ENCODE results near the gene SLC25A40.
"Not testable (repeated sequence)": the region's sequence is repeated elsewhere in the genome, so short reads cannot be mapped to it uniquely, and the experiment has no call there.

The SLC25A40 gene

GRCh38 chr7:87918740-87919139, 42.6 kb upstream of the SLC25A40 start:
- ATAC-seq, result no peak
- TF ChIP-seq ESRRG (CRISPR knock-in tag; IDR thresholded peaks at IDR 0.05) (no peak), GLIS3 (CRISPR knock-in tag; IDR thresholded peaks at IDR 0.05) (no peak), TOX (CRISPR knock-in tag; IDR thresholded peaks at IDR 0.05; ENCODE audit: borderline replicate concordance) (no peak), CSRNP3 (CRISPR knock-in tag; IDR thresholded peaks at IDR 0.05) (no peak), RARB (CRISPR knock-in tag; IDR thresholded peaks at IDR 0.05) (no peak), ZNF70 (CRISPR knock-in tag; IDR thresholded peaks at IDR 0.05) (no peak), TCF4 (CRISPR knock-in tag; IDR thresholded peaks at IDR 0.05; ENCODE audit: borderline replicate concordance) (no peak), ZFP3 (CRISPR knock-in tag; IDR thresholded peaks at IDR 0.05) (no peak), ZNF565 (CRISPR knock-in tag; conservative IDR thresholded peaks at IDR 0.05; ENCODE audit: low read depth) (no peak), SNAI2 (CRISPR knock-in tag; IDR thresholded peaks at IDR 0.05) (no peak)

GRCh38 chr7:87912121-87912520, 36.0 kb upstream of the SLC25A40 start:
- no peak for ATAC-seq
- TF ChIP-seq PPARA (CRISPR knock-in tag; IDR thresholded peaks at IDR 0.05; ENCODE audit: borderline replicate concordance) (no peak), CSDC2 (CRISPR knock-in tag; IDR thresholded peaks at IDR 0.05) (no peak), PATZ1 (CRISPR knock-in tag; IDR thresholded peaks at IDR 0.05; ENCODE audit: borderline replicate concordance) (no peak), ZFP30 (CRISPR knock-in tag; IDR thresholded peaks at IDR 0.05) (no peak), ZNF70 (CRISPR knock-in tag; IDR thresholded peaks at IDR 0.05) (no peak), BACH2 (CRISPR knock-in tag; IDR thresholded peaks at IDR 0.05; ENCODE audit: borderline replicate concordance) (no peak), SNAI2 (CRISPR knock-in tag; IDR thresholded peaks at IDR 0.05) (no peak), TSHZ2 (CRISPR knock-in tag; IDR thresholded peaks at IDR 0.05) (no peak), RARB (CRISPR knock-in tag; IDR thresholded peaks at IDR 0.05) (no peak), ZC3H10 (CRISPR knock-in tag; IDR thresholded peaks at IDR 0.05) (no peak), ZNF565 (CRISPR knock-in tag; conservative IDR thresholded peaks at IDR 0.05; ENCODE audit: low read depth) (no peak), TCF4 (CRISPR knock-in tag; IDR thresholded peaks at IDR 0.05; ENCODE audit: borderline replicate concordance) (no peak), ZFP3 (CRISPR knock-in tag; IDR thresholded peaks at IDR 0.05) (no peak)

GRCh38 chr7:87908814-87909213, 32.7 kb upstream of the SLC25A40 start:
- ATAC-seq, result 0 out of 3 replicates have a peak, but pooled peaks have one; percentile 14

- TF ChIP-seq CREB5 (CRISPR knock-in tag; IDR thresholded peaks at IDR 0.05; ENCODE audit: low read depth), result peak; percentile 13; the same call in 1 of the 2 replicates
- TF ChIP-seq TCF4 (CRISPR knock-in tag; IDR thresholded peaks at IDR 0.05; ENCODE audit: borderline replicate concordance), result 0 out of 2 replicates have a peak, but pooled peaks have one; percentile 29
- TF ChIP-seq ISL1 (CRISPR knock-in tag; IDR thresholded peaks at IDR 0.05), result peak; percentile 72
- ATAC-seq, result not testable (repeated sequence)
Measured at GRCh38 chr7:87907136-87907906, 31.2 kb upstream of the SLC25A40 start.

All from SK-N-SH treated with all-trans-retinoic acid at 6 μM for 48 hours (cell line).